GM13977 (cell line): ENCODE data around the gene TSC22D2.

Experiments used
- DNase-seq: peaks from one replicate; pipeline ENCODE4 v3.0.0; 2012; ENCODE audit warnings: low spot score
- CTCF ChIP-seq: IDR thresholded peaks from 2 replicates; pipeline ENCODE4 v1.5.1; 2012; ENCODE audit warnings: mild to moderate bottlenecking, control low read depth; ENCODE audit not compliant: insufficient read depth; ENCODE audit errors: extremely low read depth, missing control alignments
- in situ Hi-C: fragments of 300-500 bp; cut with MboI; formaldehyde crosslinking; loops from one replicate; pipeline ENCODE4 v1.12.0; 2022; ENCODE audit warnings: low sequenced_read_pairs, low pct_unique_long_range_greater_than_20kb, mixed read lengths, inconsistent platforms; ENCODE audit not compliant: unreplicated experiment

The TSC22D2 gene

GRCh38 chr3:150373234-150373875, 34.7 kb upstream of the TSC22D2 start:
- DNase-seq: no peak
- TF ChIP-seq CTCF: no peak
- in situ Hi-C loops: no loop called here

- no peak for DNase-seq
- in situ Hi-C loops: no loop called here
- TF ChIP-seq CTCF: no peak
Measured at GRCh38 chr3:150374975-150375374, 33.1 kb upstream of the TSC22D2 start.

- TF ChIP-seq CTCF: no peak
- no peak for DNase-seq
- in situ Hi-C loops: no loop called here
Measured at GRCh38 chr3:150376001-150376848, 31.9 kb upstream of the TSC22D2 start.

- DNase-seq: no peak
- in situ Hi-C loops: no loop called here
- TF ChIP-seq CTCF: no peak
Measured at GRCh38 chr3:150377601-150378300, 30.3 kb upstream of the TSC22D2 start.

- in situ Hi-C loops: no loop called here
- DNase-seq: no peak
- TF ChIP-seq CTCF: no peak
Measured at GRCh38 chr3:150378301-150378748, 29.8 kb upstream of the TSC22D2 start.

- in situ Hi-C loops: no loop called here
- no peak for TF ChIP-seq CTCF
- DNase-seq: no peak
Measured at GRCh38 chr3:150379469-150379868, 28.6 kb upstream of the TSC22D2 start.
